Brain microvascular endothelial cell (primary cell): ENCODE data around the gene ZBED2.

Source experiments
- DNase-seq: peaks from one replicate; pipeline ENCODE4 v3.0.0-alpha.2; 2020
- H3K27ac ChIP-seq: fragments of 250-450 bp; sonication (Bioruptor Pico); 2 replicates; pipeline ENCODE4 v1.5.1; 2020; ENCODE audit warnings: mild to moderate bottlenecking, moderate library complexity
- H3K27me3 ChIP-seq: fragments of 250-450 bp; sonication (Bioruptor Pico); replicated peaks from 2 replicates; pipeline ENCODE4 v1.5.1; 2020; ENCODE audit warnings: mild to moderate bottlenecking
- H3K36me3 ChIP-seq: fragments of 250-450 bp; sonication (Bioruptor Pico); replicated peaks from 2 replicates; pipeline ENCODE4 v1.5.1; 2020; ENCODE audit warnings: mild to moderate bottlenecking
- H3K4me3 ChIP-seq: 2 replicates; pipeline ENCODE4 v1.5.1; 2011; ENCODE audit warnings: low read depth, mild to moderate bottlenecking, control low read depth, low read length, moderate library complexity
- in situ Hi-C: cut with HindIII; loops from 2 replicates; pipeline ENCODE4 v1.10.0; 2017; ENCODE audit warnings: low sequenced_read_pairs, low pct_ligation_motif_present
- TF ChIP-seq, protein P1 (sequence below): IDR thresholded peaks from 2 replicates; pipeline ENCODE4 v1.5.1; 2011; ENCODE audit warnings: low read depth, mild to moderate bottlenecking, moderate library complexity, low read length, control low read depth, inconsistent platforms; ENCODE audit errors: missing control alignments

Gene ZBED2

DNA sequence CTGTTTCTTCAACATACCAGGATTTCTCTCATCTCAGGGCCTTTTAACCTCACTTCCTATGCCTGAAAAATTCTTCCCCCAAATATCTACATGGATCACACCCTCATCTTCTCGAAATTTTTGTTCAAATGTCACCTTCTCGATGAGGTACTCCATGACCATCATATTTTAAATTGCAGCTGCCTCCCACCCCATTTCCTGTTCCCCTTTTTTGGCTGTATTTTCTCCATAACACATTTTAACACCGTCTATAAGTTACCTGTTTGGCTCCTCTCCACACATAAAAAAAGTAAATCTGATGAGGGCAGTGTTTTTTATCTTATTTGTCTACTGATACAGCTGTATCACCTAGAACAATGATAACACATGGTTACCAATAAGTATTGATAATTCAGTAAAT is 20.7 kb upstream of the ZBED2 start:
- no peaks in the 10 kb centered on the region for H3K27me3 ChIP-seq
- no peak overlapping the region for H3K27ac ChIP-seq
- TF ChIP-seq, protein P1, sequence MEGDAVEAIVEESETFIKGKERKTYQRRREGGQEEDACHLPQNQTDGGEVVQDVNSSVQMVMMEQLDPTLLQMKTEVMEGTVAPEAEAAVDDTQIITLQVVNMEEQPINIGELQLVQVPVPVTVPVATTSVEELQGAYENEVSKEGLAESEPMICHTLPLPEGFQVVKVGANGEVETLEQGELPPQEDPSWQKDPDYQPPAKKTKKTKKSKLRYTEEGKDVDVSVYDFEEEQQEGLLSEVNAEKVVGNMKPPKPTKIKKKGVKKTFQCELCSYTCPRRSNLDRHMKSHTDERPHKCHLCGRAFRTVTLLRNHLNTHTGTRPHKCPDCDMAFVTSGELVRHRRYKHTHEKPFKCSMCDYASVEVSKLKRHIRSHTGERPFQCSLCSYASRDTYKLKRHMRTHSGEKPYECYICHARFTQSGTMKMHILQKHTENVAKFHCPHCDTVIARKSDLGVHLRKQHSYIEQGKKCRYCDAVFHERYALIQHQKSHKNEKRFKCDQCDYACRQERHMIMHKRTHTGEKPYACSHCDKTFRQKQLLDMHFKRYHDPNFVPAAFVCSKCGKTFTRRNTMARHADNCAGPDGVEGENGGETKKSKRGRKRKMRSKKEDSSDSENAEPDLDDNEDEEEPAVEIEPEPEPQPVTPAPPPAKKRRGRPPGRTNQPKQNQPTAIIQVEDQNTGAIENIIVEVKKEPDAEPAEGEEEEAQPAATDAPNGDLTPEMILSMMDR: no peak
- no peak overlapping the region for H3K4me3 ChIP-seq
- no peaks in the 10 kb centered on the region for H3K36me3 ChIP-seq
- in situ Hi-C loops: no loop called here
- no peak for DNase-seq

DNA sequence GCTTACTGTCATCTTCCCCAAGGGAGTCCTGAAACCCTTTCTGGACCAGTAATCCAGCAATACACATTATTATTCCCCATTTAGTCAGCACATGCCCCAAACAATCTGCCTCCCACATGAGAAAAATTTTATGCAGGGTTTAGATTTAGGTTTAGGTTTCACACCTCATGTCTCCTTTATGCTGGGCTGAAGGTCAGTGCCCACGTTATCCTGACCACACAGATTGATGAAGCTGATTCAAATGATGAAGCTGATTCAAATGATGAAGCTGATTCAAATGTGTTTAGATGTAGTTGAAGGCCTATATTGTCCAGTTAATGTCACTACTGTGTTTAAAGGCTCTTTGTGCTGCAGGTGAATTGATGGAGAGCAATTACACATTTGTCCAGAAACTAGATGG is 18.1 kb upstream of the ZBED2 start:
- in situ Hi-C loops: no loop called here
- Histone ChIP-seq H3K36me3 (no peaks in the 10 kb centered on the region), H3K27me3 (no peaks in the 10 kb centered on the region), H3K27ac (no peak overlapping the region), H3K4me3 (no peak overlapping the region)
- TF ChIP-seq, protein P1: no peak
- DNase-seq: no peak

DNA sequence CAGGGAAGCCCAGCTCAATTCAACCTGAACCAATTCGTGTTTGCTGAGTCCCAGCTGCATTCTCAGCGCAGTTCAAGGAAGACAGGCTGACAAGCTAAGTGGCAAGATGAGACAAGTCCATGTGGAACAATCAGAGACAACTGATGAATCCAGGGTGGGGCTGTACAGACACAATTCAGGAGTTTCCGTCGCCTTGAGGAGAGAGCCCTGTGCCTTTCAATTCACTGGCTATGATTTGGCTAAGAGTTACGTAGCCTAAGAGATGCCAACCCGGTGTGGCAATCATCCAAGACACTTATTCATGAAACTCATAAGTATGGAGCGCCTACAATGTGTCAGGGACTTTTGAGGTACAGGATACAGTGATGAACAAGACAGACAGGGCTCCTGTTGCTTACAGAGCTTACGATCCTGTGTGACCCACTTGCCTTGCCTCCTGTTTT is 15.5 kb upstream of the ZBED2 start:
- Histone ChIP-seq H3K36me3 (no peaks in the 10 kb centered on the region), H3K27me3 (no peaks in the 10 kb centered on the region), H3K4me3 (no peak overlapping the region), H3K27ac (no peak overlapping the region)
- in situ Hi-C loops: no loop called here
- TF ChIP-seq, protein P1: no peak
- DNase-seq: no peak

DNA sequence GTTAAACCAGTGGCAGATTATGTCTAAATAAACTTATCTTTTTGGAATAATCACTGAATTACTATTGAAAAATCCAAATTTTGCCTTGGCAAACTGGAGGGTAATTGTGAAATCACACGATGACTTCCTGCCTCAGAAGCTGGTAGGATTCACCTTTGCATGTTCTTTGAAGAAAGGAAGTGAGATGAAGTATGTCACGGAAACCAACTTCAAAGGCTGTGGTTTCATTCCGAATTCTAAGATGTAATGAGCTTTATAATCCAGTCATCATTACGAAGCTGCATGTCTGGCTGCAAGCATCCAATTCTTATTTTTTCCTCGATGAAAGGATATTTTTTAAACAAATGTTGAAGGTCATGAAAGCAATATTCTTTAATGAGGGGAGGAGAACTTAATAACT is 15.0 kb upstream of the ZBED2 start:
- H3K27ac ChIP-seq: no peak overlapping the region
- no peaks in the 10 kb centered on the region for H3K27me3 ChIP-seq
- TF ChIP-seq, protein P1: no peak
- in situ Hi-C loops: no loop called here
- no peaks in the 10 kb centered on the region for H3K36me3 ChIP-seq
- H3K4me3 ChIP-seq: no peak overlapping the region
- no peak for DNase-seq

DNA sequence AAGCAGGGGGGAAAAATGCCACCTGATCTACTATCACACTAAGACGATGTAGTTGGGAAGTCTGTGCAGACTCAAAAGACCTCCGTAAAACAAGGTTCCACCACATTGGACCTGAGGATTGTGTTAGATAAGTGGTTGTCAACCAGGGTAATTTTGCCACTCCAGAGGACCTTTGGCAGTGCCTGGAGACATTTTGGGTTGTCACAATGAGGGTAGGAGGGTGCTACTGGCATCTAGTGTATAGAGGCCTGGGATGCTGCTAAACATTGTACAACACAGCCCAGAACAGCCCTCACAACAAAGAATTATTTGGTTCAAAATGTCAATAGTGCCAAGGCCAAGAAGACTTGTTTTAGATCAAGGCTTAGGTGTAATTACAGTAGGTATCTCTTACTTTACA is 14.6 kb upstream of the ZBED2 start:
- TF ChIP-seq, protein P1: no peak
- H3K36me3 ChIP-seq: no peaks in the 10 kb centered on the region
- no peak for DNase-seq
- no peak overlapping the region for H3K4me3 ChIP-seq
- no peaks in the 10 kb centered on the region for H3K27me3 ChIP-seq
- in situ Hi-C loops: no loop called here
- H3K27ac ChIP-seq: no peak overlapping the region

DNA sequence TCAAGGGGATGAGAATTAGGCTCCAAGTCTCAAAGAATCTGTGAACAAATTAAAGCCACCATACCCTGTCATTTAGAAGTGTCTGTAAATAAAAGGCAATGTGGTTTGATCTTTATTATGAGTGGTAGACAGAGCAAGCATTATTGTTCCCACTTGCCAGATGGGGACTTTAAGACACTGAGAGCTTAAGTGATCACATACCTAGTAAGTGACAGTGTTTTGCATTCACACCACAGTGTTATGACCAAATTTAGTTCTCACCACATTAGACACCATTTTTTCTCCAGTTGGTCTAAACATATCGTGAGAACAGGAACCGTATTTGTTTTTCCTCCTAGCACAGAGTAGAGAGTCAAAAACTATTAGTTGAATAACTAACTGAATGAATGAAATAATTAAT is 13.2 kb upstream of the ZBED2 start:
- H3K36me3 ChIP-seq: no peaks in the 10 kb centered on the region
- no peak overlapping the region for H3K27ac ChIP-seq
- in situ Hi-C loops: no loop called here
- TF ChIP-seq, protein P1: no peak
- DNase-seq: no peak
- H3K27me3 ChIP-seq: no peaks in the 10 kb centered on the region
- no peak overlapping the region for H3K4me3 ChIP-seq
